Measurements from ENCODE around the gene SNAP91.
"Not testable (repeated sequence)": the region's sequence is repeated elsewhere in the genome, so short reads cannot be mapped to it uniquely, and the experiment has no call there.

Gene SNAP91

GRCh38 chr6:83633609-83634008 is 75.3 kb downstream of the SNAP91 start:
- TF ChIP-seq CTCF (IDR thresholded peaks at IDR 0.05; ENCODE audit: low read depth, low read length): no peak
- DNase-seq (ENCODE audit: extremely low read depth, low read depth): no peak

- DNase-seq (ENCODE audit: extremely low read depth, low read depth): no peak
- TF ChIP-seq CTCF (IDR thresholded peaks at IDR 0.05; ENCODE audit: low read depth, low read length): no peak
These were observed 75.8 kb downstream of the SNAP91 start for GRCh38 chr6:83633149-83633548.

- DNase-seq (ENCODE audit: extremely low read depth, low read depth): not testable (repeated sequence)
These were observed 79.0 kb downstream of the SNAP91 start for GRCh38 chr6:83629908-83630307.

- no peak for DNase-seq (ENCODE audit: extremely low read depth, low read depth)
- TF ChIP-seq CTCF (IDR thresholded peaks at IDR 0.05; ENCODE audit: low read depth, low read length): peak; percentile 65
These were observed 93.6 kb downstream of the SNAP91 start for GRCh38 chr6:83615025-83615999.

GRCh38 chr6:83613378-83613777 is 95.5 kb downstream of the SNAP91 start:
- DNase-seq (ENCODE audit: extremely low read depth, low read depth): no peak
- TF ChIP-seq CTCF (IDR thresholded peaks at IDR 0.05; ENCODE audit: low read depth, low read length): no peak

- no peak for TF ChIP-seq CTCF (IDR thresholded peaks at IDR 0.05; ENCODE audit: low read depth, low read length)
- no peak for DNase-seq (ENCODE audit: extremely low read depth, low read depth)
These were observed 99.7 kb downstream of the SNAP91 start for GRCh38 chr6:83609248-83609647.

- DNase-seq (ENCODE audit: extremely low read depth, low read depth): no peak
These were observed 103.4 kb downstream of the SNAP91 start for GRCh38 chr6:83605517-83605916.

More at GRCh38 chr6:83605517-83605916, 103.4 kb downstream of the SNAP91 start:
- TF ChIP-seq CTCF (IDR thresholded peaks at IDR 0.05; ENCODE audit: low read depth, low read length): no peak
